Measurements from ENCODE around the gene EDC3.

The EDC3 gene

DNA sequence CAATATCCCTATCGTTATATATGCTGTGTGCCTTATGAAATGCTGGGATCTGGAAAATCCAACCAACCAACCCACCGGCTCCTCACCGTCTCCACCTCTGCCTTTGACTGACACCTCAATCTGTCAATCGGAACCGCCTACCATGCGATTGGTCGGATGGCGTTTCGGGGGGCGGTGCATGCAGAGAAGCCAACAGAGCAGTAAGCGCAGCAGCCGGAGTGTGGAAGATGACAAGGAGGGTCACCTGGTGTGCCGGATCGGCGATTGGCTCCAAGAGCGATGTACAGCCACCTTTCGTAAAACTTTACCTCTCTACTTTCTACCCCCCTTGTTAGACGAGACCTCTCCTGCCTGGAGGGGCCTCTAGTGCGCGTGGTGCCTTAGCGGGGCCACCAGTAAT is 73.9 kb downstream of the EDC3 start:
- no peak for DNase-seq

DNA sequence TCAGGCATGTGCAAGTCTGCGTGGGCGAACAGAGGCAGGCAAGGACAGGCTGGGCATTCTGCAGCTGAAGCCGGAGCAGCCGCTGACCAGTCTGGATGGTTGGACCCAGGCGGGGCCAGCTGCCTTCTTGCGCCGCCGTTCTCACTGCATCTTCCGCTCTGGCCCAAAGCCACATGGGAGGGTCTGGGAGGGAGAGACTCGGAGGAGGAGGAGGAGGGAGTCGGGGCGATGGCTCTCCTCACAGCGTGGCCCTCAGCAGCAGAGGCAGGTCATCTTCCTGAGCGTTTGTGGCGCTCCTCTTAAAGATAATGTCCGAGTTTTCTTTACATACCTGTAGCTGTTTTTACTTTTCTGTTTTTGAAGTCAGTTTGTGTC is 74.3 kb downstream of the EDC3 start:
- DNase-seq: no peak

GRCh38 chr15:74620636-74621545 is 74.9 kb downstream of the EDC3 start:
- peak; percentile 44 for DNase-seq

GRCh38 chr15:74619916-74620635 is 75.7 kb downstream of the EDC3 start:
- no peak for DNase-seq

DNA sequence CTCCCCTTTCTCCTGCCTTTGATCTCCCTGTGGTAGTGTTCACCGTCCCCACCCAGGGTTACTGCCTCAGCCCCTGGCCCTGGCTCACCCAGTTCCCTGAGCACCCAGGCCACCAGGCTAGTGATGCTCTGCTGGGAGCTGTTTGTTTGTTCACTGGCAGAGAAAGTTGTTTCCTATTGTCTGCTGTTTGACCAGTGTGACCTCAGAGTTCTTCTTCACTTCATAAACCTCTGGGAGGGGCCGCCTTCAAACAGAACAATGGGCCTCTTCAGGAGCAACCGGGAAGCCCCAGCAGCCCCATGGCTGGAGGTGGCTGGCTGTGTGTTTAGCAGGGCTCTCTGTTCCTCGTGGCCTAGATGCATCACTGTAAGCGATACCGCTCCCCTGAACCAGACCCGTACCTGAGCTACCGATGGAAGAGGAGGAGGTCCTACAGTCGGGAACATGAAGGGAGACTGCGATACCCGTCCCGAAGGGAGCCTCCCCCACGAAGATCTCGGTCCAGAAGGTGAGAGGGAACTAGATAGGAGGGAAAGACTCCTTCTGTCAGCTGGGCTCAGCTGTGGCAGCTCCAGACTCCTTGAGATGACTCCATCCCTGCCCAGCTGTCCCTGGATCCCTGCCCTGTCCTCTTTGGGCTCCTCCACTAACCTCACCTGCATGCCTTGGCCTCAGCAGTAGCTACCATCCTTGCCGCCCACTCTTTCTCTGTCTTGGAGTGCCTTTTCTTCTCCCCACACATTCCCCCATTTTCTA is 76.8 kb downstream of the EDC3 start:
- DNase-seq: no peak

GRCh38 chr15:74616996-74617395 is 78.8 kb downstream of the EDC3 start:
- DNase-seq: no peak

GRCh38 chr15:74616366-74616939 is 79.4 kb downstream of the EDC3 start:
- no peak for DNase-seq

- DNase-seq: peak; percentile 87
These were observed 80.1 kb downstream of the EDC3 start, which contains the start of gene CLK3 for GRCh38 chr15:74615508-74616365. Gene CLK3 (plus strand): TSS chr15:74615836. CDS start chr15:74619197, 3,361 bp downstream.

GRCh38 chr15:74614744-74615507 is 80.9 kb downstream of the EDC3 start:
- DNase-seq: peak; percentile 48

- DNase-seq: no peak
These were observed 81.7 kb downstream of the EDC3 start for GRCh38 chr15:74613953-74614743.

- no peak for DNase-seq
These were observed 82.5 kb downstream of the EDC3 start for GRCh38 chr15:74613089-74613952.

DNA sequence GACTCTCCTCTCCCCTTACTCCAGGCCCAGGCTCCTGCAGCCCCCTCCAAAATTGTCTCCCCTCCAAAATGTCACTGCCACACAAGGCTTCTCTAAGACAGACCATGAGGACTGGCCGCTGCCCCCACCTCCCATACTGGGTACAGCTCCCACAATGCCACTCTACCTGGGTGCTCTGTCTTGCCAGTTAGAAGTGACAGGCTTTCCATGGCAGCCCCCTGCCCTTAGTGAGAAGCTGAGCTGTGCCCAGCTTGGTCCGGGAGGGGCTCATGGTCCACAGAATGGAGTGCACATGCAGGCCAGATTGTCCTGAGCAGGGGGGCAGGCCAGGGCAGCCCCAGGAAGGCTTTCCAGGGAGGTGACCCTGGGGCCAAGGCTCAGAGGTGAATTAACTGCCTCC is 83.1 kb downstream of the EDC3 start:
- no peak for DNase-seq

DNA sequence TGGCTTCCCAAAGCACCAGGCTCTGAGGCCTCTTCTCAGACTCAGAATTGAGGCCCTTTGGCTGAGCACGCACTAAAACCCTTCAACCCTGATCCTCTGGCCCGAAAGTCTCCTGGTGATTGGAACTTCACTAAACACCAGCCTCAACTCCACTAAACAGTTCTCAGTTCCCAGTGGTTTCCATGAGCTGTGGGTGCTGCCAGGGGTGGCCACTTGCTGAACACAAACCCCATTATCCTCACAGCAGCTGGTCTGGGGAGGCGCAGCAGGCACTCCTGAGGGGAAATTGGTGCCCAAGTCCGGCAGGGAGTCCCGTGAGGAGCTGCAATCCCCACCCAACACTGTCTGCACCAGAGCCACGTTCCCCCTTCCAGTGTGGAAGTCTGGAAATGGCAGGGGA is 84.0 kb downstream of the EDC3 start:
- DNase-seq: no peak

- no peak for DNase-seq
These were observed 84.5 kb downstream of the EDC3 start for GRCh38 chr15:74611341-74611740.

DNA sequence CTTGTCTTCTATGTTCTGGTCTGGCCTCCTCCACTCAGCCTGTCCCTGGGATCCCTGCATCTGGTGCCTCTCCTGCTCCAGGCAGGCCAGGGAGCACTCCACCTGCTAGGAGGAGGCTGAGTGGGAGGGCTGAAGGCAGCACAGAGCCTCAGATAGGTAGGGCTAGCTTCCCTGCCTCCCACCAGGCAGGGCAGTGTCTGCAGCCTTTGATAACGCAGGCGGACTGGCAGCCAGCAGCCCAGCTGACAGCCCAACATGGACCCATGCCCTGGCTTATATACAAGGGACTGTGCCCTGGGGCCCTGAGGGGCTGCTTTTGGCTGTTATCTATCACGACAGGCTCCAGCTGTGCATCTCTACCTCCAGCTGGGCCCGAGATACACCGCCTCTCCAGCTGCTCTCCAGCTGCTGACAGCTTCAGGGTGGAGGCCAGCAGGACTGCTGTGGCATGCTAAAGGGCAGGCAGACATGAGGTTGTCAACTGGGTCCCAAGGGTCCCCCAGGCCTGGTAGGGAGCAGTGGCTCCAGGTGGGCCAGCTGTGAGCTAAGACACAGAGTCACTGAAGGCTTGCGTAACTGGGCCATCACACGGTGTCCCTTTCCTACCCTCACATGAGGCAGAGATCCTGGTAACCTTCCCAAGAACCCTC is 85.4 kb downstream of the EDC3 start:
- DNase-seq: no peak

DNA sequence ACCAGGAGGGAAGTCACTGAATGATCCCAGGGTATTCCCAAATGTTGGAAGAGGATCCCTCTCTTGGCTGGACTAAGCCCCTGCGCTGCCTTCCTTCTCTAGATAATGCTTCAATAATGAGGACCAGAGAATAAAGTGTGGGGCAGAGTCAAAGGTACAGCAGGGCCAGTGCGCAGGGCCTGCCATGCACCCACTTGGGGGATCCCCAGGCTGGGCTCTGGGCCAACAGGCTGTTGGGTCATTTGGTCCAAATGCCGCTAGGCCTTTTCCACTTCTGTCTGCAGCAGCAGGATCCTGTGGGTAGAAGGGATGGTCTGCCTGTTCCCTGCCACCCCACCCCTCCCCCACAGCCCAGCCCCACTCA is 85.9 kb downstream of the EDC3 start:
- DNase-seq: no peak

GRCh38 chr15:74608786-74609185 is 87.0 kb downstream of the EDC3 start:
- no peak for DNase-seq

DNA sequence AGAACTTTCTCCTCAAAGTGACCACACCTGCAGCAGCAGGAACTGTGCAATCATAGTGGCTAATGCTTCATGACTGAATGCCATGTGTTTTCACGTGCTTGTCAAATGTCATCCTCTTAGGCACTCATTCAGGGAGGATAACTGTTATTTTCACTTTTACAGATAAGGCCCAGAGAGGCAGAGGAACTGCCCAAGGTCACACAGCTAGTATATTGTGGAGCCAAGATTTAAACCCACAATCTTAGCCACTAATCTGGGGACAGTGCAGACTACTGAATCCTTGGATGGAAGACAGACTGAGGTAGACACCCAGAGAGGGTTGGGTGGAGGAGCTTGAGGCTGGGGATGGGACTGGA is 90.1 kb downstream of the EDC3 start:
- no peak for DNase-seq
